Measurements from ENCODE around the gene M6PR.
"Not testable (repeated sequence)": the region's sequence is repeated elsewhere in the genome, so short reads cannot be mapped to it uniquely, and the experiment has no call there.

The M6PR gene

GRCh38 chr12:8905546-8905945, 43.9 kb downstream of the M6PR start:
- H3K4me3 ChIP-seq (ENCODE audit: control insufficient read depth, low read depth, low read length): no peak overlapping the region
- TF ChIP-seq CTCF (IDR thresholded peaks at IDR 0.05; ENCODE audit: control insufficient read depth, insufficient read depth, low read depth, low read length, missing control alignments): no peak
- DNase-seq (ENCODE audit: low read depth): no peak

GRCh38 chr12:8904665-8905064, 44.8 kb downstream of the M6PR start:
- DNase-seq (ENCODE audit: low read depth): no peak
- no peak for TF ChIP-seq CTCF (IDR thresholded peaks at IDR 0.05; ENCODE audit: control insufficient read depth, insufficient read depth, low read depth, low read length, missing control alignments)
- no peak overlapping the region for H3K4me3 ChIP-seq (ENCODE audit: control insufficient read depth, low read depth, low read length)

- TF ChIP-seq CTCF (IDR thresholded peaks at IDR 0.05; ENCODE audit: control insufficient read depth, insufficient read depth, low read depth, low read length, missing control alignments): no peak
- no peak overlapping the region for H3K4me3 ChIP-seq (ENCODE audit: control insufficient read depth, low read depth, low read length)
- DNase-seq (ENCODE audit: low read depth): no peak
These were observed 45.8 kb downstream of the M6PR start for GRCh38 chr12:8903646-8904045.

GRCh38 chr12:8902703-8903102, 46.7 kb downstream of the M6PR start:
- H3K4me3 ChIP-seq (ENCODE audit: control insufficient read depth, low read depth, low read length); DNase-seq (ENCODE audit: low read depth): not testable (repeated sequence)

GRCh38 chr12:8899830-8900229, 49.6 kb downstream of the M6PR start:
- no peak overlapping the region for H3K4me3 ChIP-seq (ENCODE audit: control insufficient read depth, low read depth, low read length)
- TF ChIP-seq CTCF (IDR thresholded peaks at IDR 0.05; ENCODE audit: control insufficient read depth, insufficient read depth, low read depth, low read length, missing control alignments): no peak
- DNase-seq (ENCODE audit: low read depth): no peak

- no peak for TF ChIP-seq CTCF (IDR thresholded peaks at IDR 0.05; ENCODE audit: control insufficient read depth, insufficient read depth, low read depth, low read length, missing control alignments)
- DNase-seq (ENCODE audit: low read depth): no peak
- no peak overlapping the region for H3K4me3 ChIP-seq (ENCODE audit: control insufficient read depth, low read depth, low read length)
These were observed 52.4 kb downstream of the M6PR start for GRCh38 chr12:8897081-8897480.

- no peak for DNase-seq (ENCODE audit: low read depth)
- no peak for TF ChIP-seq CTCF (IDR thresholded peaks at IDR 0.05; ENCODE audit: control insufficient read depth, insufficient read depth, low read depth, low read length, missing control alignments)
- H3K4me3 ChIP-seq (ENCODE audit: control insufficient read depth, low read depth, low read length): no peak overlapping the region
These were observed 54.5 kb downstream of the M6PR start for GRCh38 chr12:8894986-8895385.
